ENCODE results near the gene RAPGEFL1. TPM values are rescaled to one million over a fixed set of nuclear protein-coding genes. Genes with fewer than 3 reads are reported as not detected.

Gene RAPGEFL1
- total and polyA plus RNA-seq, 2 of the 8 experiments (the other 6 are each of a cell fraction or from before 2014, with no cell fraction given) = 20.0 to 20.2 TPM

DNA sequence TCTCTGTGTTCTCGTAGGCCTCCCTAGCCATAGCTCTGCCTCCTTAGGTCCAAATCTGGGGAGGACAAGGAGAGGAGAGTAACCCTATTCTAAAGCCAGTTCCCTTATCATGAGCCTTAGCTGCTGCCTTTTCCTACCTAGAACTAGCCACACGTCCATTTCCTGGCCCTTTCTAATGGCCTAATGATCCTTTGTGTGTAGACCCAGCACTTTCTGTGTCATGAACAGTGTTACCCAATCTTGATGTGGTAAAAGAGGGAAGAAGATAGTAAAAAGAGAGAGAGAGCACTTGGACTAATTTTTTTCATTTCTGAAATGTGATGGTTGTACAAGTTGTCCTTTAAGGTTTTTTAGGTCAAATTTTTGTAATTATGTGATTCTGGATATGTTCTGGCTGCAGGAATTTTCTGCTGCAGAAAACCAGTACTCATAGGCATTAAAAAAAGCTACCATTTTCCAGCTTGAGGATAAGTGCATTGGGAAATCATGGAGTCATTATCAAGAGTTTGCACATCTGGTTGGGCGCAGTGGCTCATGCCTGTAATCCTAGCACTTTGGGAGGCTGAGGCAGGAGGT, 18.7 kb upstream of the RAPGEFL1 start:
- DNase-seq (ENCODE audit: low read depth in 1 of 2, low spot score in 2 of 2) = no peak
- POLR2A ChIA-PET (ENCODE audit: partially characterized antibody) = interaction anchor here (0.6 to 4.2 kb wide), 5 partner anchors 13 to 120 kb away, joined by 3 to 31 read pairs (median 3); partner anchors contain the start of gene RAPGEFL1

More for the DNA sequence above, 18.7 kb upstream of the RAPGEFL1 start:
- H3K79me1 ChIP-seq (ENCODE audit: low read depth, low read length) = peaks cover 6% of the 10 kb centered on the region
- H2BK12ac ChIP-seq (ENCODE audit: low read depth, low read length) = no peak overlapping the region
- no peak overlapping the region for H4K8ac ChIP-seq (ENCODE audit: extremely low read depth, insufficient read depth, low read length)
- no peak overlapping the region for H3K14ac ChIP-seq (ENCODE audit: insufficient read length)
- H2BK15ac ChIP-seq (ENCODE audit: low read length) = no peak overlapping the region
- no peak overlapping the region for H2AK5ac ChIP-seq (ENCODE audit: low read depth, low read length)
- no peak overlapping the region for H3K4me2 ChIP-seq (ENCODE audit: insufficient read depth in 1 of 2, low read depth in 2 of 2, low read length in 2 of 2)
- no peaks in the 10 kb centered on the region for H3K9me3 ChIP-seq (ENCODE audit: insufficient read depth in 2 of 2, low read depth in 1 of 2, low read length in 1 of 2)
- H3K56ac ChIP-seq (replicated peaks; ENCODE audit: insufficient read length, low read depth, low read length) = no peak overlapping the region
- no peaks in the 10 kb centered on the region for H3K23me2 ChIP-seq (ENCODE audit: low read depth, low read length)
- CTCF ChIA-PET (ENCODE audit: partially characterized antibody) = interaction anchor here (0.8 to 6.1 kb wide), 7 partner anchors 9 to 131 kb away, joined by 3 to 48 read pairs (median 3); no protein-coding TSS in a partner anchor
- H3K18ac ChIP-seq (ENCODE audit: extremely low read depth, low read length) = no peak overlapping the region
- no peak overlapping the region for H4K91ac ChIP-seq (replicated peaks; ENCODE audit: insufficient read length, low read length)
- 91% methylated on average over 3 of the region's 3 CpGs; no CpG with 5 or more reads in 1 of the 2 experiments for WGBS, 2 experiments (ENCODE audit: extremely low coverage in 1 of 2, insufficient coverage in 1 of 2, insufficient read length in 1 of 2, insufficient replicate concordance in 2 of 2, low coverage in 1 of 2, low lambda C conversion rate in 2 of 2, missing lambda C conversion rate in 1 of 2)
- no peak overlapping the region for H3K27ac ChIP-seq (ENCODE audit: low read depth, low read length)
- H2AFZ ChIP-seq (ENCODE audit: low read length) = no peak overlapping the region
- no peak overlapping the region for H3K4me3 ChIP-seq (ENCODE audit: extremely low read depth in 1 of 4, insufficient read depth in 2 of 4, low read depth in 3 of 4, low read length in 4 of 4)
- TF ChIP-seq POLR2A (IDR thresholded peaks at IDR 0.05; ENCODE audit: control extremely low read depth in 1 of 2, low read depth in 2 of 2, low read length in 2 of 2) (no peak), CEBPB (IDR thresholded peaks at IDR 0.05; ENCODE audit: low read depth, low read length) (no peak), TAF1 (IDR thresholded peaks at IDR 0.05; ENCODE audit: low read depth, low read length) (no peak), CBX8 (IDR thresholded peaks at IDR 0.05; ENCODE audit: borderline replicate concordance, low read depth, low read length) (no peak)
- no peak overlapping the region for H4K5ac ChIP-seq (ENCODE audit: insufficient read length, low read depth, low read length)
- peaks cover 19 to 34% (median 26%) of the 10 kb centered on the region in 4 experiments; a peak in 7 of 8 replicates for H3K36me3 ChIP-seq (ENCODE audit: control insufficient read depth in 2 of 4, insufficient read depth in 4 of 4, low read length in 3 of 4)
- no peaks in the 10 kb centered on the region for H3K27me3 ChIP-seq (replicated peaks in 1 of 4; ENCODE audit: control insufficient read depth in 3 of 4, extremely low read depth in 1 of 4, insufficient read depth in 3 of 4, low read length in 3 of 4)
- H2BK120ac ChIP-seq (replicated peaks; ENCODE audit: low read depth, low read length) = no peak overlapping the region
- H3K4me1 ChIP-seq (replicated peaks in 1 of 4; ENCODE audit: control insufficient read depth in 3 of 4, insufficient read depth in 4 of 4, low read length in 3 of 4) = no peaks in the 10 kb centered on the region
- H3K4ac ChIP-seq (replicated peaks; ENCODE audit: insufficient read length, low read depth, low read length) = no peak overlapping the region
- no peak overlapping the region for H3K23ac ChIP-seq (ENCODE audit: insufficient read length)
- H3K79me2 ChIP-seq (ENCODE audit: control insufficient read depth in 1 of 2, insufficient read depth in 2 of 2, low read length in 2 of 2) = peaks cover 2 to 41% of the 10 kb centered on the region in 2 experiments; a peak in 3 of 4 replicates
- H3K9ac ChIP-seq (replicated peaks in 1 of 4; ENCODE audit: extremely low read depth in 1 of 4, low read depth in 3 of 4, low read length in 3 of 4) = no peak overlapping the region
- no peak overlapping the region for H2BK20ac ChIP-seq (ENCODE audit: low read length)
- H4K20me1 ChIP-seq (replicated peaks in 1 of 2; ENCODE audit: control insufficient read depth in 1 of 2, insufficient read depth in 2 of 2, low read length in 2 of 2) = peaks cover 0 to under 1% of the 10 kb centered on the region in 2 experiments
- no peak for FAIRE-seq
- no peak overlapping the region for H2BK5ac ChIP-seq (ENCODE audit: low read depth, low read length)

Data from H1 (cell line).